GM23248 (cell line): ENCODE measurements around the gene GPR42.

Source experiments
- EZH2 ChIP-seq: fragments of 200-600 bp; sonication (generic); IDR thresholded peaks from 2 replicates; pipeline ENCODE4 v1.6.1; 2018; ENCODE audit warnings: antibody characterized with exemption, mild to moderate bottlenecking; ENCODE audit not compliant: insufficient read depth, poor library complexity, severe bottlenecking
- EZH2phosphoT487 ChIP-seq: fragments of 200-600 bp; sonication (generic); IDR thresholded peaks from 2 replicates; pipeline ENCODE4 v1.6.1; 2018; ENCODE audit warnings: antibody characterized with exemption, moderate library complexity, mild to moderate bottlenecking, low read depth; ENCODE audit not compliant: insufficient read depth

- TF ChIP-seq EZH2: no peak
- TF ChIP-seq EZH2phosphoT487: no peak
Observed at GRCh38 chr19:35419805-35420204, 48.9 kb downstream of the GPR42 start.
